GM18870 (cell line): ENCODE measurements around the gene MYO1A.
"Not testable (repeated sequence)": the region's sequence is repeated elsewhere in the genome, so short reads cannot be mapped to it uniquely, and the experiment has no call there.

ENCODE experiments used
- ATAC-seq: cut with Tn5 transposase; IDR thresholded peaks from one replicate; pipeline ENCODE4 v1.9.1; 2021; ENCODE audit warnings: moderate library complexity; ENCODE audit not compliant: unreplicated experiment

MYO1A gene

DNA sequence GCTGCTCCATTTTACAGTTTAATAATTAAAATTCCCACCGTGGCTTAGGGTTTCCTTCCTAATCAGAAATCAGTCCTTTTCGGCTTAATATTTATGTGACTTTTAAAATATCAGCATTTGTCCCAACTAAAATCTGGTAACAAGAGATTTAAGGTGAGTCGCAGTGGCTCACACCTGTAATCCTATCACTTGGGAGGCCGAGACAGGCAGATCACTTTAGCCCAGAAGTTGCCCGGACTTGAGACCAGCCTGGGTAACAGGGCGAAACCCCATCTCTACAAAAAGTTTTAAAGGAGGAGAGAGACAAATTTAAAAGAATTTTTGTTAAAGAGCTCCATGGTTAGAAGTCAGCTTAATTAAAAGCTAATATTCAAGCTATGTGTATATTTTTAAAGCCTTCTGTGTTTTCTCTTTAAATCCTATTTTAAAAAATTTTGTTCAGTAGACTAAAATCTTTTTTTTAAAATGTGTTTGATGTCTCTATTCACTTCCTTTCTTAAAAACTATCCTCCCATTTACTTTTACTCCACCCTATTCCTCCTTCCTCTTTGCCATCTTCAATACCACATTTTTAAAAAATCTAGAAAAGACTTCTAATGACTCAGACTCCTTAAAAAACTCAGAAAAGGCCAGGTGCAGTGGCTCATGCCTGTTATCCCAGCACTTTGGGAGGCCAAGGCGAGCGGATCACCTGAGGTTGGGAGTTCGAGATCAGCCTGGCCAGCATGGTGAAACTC lies 29.8 kb downstream of the MYO1A start:
- ATAC-seq = no peak

- no peak for ATAC-seq
These were observed 31.0 kb downstream of the MYO1A start for GRCh38 chr12:57018906-57019305.

DNA sequence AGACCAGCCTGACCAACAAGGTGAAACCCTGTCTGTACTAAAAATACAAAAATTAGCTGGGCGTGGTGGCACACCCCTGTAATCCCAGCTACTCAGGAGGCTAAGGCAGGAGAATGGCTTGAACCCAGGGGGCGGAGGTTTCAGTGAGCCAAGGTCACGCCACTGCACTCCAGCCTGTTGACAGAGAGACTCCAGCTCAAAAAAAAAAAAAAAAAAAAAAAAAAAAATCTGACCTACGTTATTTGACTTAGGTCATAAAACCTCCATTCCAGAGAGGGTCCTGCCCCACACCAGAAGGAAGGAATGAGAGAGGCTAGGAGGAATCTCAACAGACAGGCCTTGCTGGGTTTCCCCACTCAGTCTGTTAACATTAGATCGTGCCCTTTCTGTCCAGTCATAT lies 31.6 kb downstream of the MYO1A start:
- not testable (repeated sequence) for ATAC-seq

- no peak for ATAC-seq
These were observed 33.6 kb downstream of the MYO1A start, which contains the start of gene TAC3 for GRCh38 chr12:57016348-57016747. TSS of gene TAC3 (minus strand) at chr12:57016529. CDS start at chr12:57015797, 732 bp downstream.

DNA sequence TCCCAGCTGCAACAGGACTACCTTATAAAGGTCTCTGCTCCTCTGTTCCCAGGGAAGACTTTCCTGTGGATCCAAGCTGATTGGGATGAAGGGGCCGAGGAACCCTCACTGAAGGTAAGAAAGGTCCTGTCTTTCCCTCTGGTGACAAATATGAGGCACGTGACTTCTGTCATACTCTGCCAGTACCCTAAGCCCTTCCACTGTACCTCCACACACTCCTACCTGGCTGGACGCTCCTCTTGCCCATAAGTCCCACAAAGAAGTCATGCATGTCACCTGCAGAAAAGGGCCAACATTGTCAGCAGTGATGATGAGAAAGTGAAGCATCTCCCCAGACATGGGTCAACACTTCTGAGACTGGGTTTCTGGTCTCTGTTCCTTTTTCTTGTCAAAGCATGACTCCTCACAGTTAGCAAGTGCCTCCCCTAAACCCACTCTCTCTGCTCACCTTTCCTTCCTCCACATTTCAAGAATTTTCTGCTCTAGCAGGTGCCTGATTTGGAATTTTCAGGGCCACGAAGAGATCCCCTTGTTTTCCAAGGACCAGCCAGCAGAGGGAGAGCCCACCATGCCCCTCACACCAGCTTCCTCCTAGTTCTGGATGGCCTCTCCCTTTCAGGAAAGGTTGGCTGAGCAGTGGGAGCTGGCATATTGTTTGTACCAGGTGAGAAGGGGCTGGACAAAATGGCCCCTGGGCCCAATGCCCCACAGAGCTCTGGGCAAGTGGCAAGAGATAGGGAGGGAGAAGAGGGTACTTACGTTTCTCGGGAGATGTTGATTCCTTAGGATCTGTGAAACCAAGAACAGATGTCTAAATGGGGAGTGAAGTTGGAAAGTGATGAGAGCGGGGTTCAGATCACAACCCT lies 37.1 kb downstream of the MYO1A start:
- peak; percentile 57 for ATAC-seq

DNA sequence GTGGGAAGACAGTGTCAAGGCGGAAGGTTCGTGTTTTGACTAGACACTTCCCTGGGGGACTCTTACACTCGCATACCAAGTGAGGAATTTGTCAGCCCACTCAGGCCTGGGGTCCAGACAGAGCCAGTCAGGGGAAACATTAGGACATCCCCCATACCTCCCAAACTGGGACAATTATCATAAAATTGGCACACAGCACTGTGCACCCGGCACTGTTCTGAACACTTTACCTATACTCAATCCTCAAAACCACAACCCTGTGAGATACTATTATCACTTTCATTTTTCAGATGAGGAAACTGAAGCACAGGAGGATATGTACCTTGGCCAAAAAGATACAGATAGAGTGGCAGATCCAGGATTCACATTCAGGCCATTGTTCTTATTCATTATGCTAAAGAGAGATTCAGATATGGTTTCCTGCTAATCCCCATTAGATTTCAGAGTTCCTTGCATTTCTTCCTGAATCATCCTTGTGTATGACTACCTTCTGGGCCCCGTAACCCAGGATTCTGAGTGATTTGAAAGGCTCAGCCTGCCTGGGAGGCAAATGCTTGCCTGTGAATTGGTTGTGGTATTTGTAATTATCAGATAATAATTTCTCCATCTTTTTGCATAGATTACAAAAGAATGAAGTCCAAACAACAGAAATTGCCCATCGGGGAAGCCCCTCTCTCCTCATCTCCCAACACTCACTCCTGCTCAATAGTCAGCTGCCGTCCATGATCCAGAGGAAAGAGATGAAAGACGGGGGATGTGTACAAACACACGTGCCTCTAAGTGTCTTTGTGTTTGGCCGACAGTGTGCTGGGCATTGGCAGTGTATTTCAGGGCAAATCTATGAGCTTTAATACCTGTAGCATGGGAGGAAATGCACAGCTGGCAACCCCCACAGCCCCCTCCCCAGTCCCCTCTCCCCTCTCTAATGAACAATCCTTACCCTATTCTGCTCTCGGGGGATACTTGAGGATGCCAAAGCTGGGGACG lies 38.2 kb downstream of the MYO1A start:
- ATAC-seq = no peak

GRCh38 chr12:57010627-57011247 lies 39.2 kb downstream of the MYO1A start:
- no peak for ATAC-seq

- no peak for ATAC-seq
These were observed 39.8 kb downstream of the MYO1A start for GRCh38 chr12:57009949-57010626.

DNA sequence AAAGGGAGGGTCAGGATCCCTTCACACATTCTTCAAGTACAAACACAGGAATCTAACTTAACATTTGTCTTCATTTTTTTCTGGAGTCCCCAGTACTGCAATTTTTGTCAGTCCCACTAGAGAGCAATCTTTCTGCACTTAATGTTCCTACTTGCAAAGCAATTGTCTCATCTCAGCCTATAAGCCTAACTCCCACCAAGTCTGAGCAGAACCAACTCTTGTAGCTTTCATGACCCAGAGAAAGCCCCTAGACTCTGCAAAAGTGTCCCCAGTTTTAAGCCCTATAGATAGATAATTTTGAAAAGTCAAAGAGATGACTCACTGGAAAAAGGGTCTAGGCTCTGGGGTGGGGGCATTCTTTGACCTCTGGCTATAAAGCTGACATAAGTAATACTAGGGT lies 41.8 kb downstream of the MYO1A start:
- no peak for ATAC-seq

GRCh38 chr12:57006809-57007475 lies 43.0 kb downstream of the MYO1A start:
- ATAC-seq = no peak

GRCh38 chr12:57005980-57006808 lies 43.7 kb downstream of the MYO1A start, which contains the start of gene ZBTB39:
TSS of gene ZBTB39 (minus strand) at chr12:57006546. CDS start at chr12:57004917, 1,629 bp downstream.
- ATAC-seq = no peak

GRCh38 chr12:57004651-57005050 lies 45.3 kb downstream of the MYO1A start:
- ATAC-seq = no peak

GRCh38 chr12:57003395-57003794 lies 46.5 kb downstream of the MYO1A start:
- ATAC-seq = no peak

GRCh38 chr12:57001448-57001906 lies 48.5 kb downstream of the MYO1A start:
- no peak for ATAC-seq

DNA sequence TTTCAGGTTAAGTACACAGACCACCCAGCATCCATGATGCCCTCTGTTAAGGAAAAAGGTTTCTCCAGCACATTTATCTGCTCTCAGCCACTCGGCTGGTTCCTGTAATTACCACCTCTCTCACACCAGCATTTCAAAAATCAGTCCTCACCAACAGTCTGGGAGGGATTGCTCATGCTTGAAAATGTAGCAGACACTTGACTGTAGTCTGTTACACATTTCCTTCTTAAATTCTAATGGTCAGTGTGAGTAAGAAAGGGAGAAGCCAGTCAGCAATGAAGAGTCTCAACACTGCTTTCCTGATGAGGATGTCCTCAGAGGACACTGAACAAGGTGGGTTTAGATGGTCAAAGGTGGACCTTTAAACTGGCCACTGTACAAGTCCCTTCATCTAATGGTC lies 49.5 kb downstream of the MYO1A start:
- ATAC-seq = no peak

DNA sequence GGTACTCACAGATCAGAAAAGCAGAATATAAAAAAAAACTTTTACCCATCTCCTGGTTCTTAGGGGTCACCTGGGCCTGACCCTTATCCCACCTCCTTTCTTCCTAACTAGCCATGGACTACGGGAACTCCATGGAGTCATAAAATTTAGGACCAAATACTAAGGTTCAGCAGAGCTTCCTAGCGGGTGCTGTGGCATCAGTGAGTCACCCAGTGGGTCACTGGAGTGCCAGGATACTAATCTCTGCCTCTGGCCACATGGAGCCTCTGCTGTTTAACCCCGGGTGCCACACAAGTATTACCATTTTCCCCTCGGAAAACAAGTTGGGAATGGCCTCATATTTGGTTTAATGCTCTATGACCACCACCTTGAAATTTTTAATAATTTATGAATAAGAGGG lies 50.5 kb downstream of the MYO1A start:
- no peak for ATAC-seq

DNA sequence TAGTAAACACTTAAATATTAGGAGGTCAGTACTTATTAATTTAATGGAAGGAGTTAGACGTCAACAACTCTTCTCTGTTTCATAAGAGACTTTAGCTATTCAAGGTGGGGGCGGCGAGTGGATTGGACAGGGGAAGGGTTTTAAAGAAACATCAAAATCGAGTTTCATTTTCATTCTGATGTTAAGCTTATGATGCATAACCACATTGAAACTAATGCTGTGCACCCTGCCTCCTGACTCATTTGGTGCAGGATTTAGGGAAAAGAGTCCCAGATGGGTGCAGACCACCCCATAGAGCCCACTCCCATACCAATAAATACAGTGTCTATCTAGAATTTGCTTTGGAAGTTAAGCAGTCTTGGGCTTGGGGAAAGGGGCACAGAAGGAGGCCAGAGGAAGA lies 50.9 kb downstream of the MYO1A start:
- peak; percentile 86 for ATAC-seq

GRCh38 chr12:56998316-56998715 lies 51.6 kb downstream of the MYO1A start:
- no peak for ATAC-seq
